Tongue (tissue), 2 donors: ENCODE data around the gene SNX30. TPM values are rescaled to one million over a fixed set of nuclear protein-coding genes. Genes with fewer than 3 reads are reported as not detected.

ENCODE experiments used
- DNase-seq: peaks from one replicate; pipeline ENCODE4 v3.0.0-alpha.2; 2015
- total RNA-seq: library from RNA; depleted of rRNA; stranded (reverse); fragments of >200 nt; gene quantifications from one replicate; pipeline ENCODE4 v1.2.3, GENCODE V29; 2014

The SNX30 gene
- total RNA-seq, 1 donor from 2014 or later: 20.8 TPM

DNA sequence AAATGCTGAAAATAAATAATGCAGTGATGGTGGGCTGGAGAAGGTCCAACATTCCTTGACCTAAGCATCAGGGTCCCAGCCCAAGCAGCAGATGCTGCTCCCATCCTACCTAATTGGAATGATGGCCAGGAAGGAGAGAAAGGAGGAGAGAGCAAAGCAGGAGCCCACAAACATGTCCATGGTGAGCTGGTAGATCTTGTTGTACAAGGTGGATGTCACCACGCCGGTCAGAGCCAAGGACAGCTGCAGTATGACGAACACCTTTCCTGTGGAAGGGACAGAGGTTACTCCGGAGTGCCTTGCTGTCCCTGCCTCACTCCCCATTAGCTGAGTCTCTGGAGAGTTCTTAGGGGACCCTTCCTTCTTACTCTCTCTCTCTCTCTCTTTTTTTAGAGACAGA is 135.8 kb downstream of the SNX30 start:
- no peak for DNase-seq

DNA sequence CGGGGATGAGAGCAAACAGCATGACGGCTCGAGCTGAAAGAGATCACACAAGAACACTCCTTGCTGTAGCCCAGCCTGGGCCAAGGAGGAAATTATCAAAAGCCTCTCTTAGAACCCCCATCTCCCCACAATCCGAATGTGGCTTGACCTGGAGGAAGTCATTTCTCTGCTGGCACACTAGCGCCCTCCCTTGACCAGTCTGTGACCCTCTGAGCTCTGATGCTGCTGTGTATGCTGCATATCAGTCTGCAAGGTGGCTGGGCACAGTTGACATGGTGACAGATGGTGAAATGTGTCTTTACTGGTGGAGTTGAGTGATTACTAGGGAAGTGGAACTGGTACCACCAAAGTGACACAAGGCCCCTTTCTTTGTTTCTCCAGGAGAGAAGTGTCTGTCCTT is 136.8 kb downstream of the SNX30 start:
- DNase-seq: no peak

DNA sequence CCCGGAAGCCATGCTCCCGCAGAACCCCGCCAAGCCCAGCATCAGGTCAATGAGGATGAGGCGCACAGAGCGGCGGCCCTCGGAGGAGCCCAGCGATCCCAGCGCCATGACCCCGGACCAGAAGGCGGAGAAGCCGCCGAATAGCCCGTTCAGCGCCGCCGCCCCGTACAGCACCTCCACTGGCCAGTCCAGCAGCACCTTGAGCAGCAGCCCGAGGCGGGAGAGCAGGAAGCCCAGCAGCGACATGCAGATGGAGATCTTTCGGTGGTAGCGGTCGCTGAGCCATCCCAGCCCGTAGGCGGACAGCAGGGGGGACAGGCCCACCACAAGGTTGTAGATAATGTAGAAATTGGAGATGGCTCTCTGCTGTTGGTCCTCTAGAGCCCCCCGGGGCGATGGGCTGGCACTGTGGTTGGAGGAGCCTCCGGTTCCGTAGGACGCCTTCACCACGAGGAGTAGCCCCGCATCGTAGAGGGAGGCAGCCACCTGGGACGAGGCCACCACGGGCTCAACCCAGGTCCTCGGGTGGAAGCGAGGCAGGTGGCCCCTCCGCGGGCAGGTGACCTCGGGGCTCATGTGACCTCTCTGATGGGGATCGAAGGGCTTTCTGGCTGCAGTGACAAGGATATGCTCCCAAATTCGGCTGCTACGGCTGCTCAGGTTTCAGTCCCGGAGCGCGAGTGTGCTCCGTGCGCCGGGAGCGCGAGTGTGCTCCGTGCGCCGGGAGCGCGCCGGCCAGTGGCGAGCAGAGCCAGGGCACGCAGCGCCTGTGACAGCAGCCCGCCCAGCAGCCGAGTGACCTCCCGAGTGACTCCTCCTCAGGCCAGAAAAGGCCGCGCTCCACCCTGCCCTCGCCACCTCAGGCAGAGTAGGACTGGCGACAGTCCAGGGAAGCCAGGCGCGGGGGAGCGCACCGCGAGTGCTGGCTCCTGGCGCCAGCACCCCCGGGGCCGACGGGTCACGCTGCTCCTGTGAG is 139.8 kb downstream of the SNX30 start, which contains the start of gene SLC46A2:
TSS of gene SLC46A2 (minus strand) at position 771 of the 976 bp plus-strand sequence. CDS start at position 576, 195 bp downstream.
- peak; percentile 17 for DNase-seq

DNA sequence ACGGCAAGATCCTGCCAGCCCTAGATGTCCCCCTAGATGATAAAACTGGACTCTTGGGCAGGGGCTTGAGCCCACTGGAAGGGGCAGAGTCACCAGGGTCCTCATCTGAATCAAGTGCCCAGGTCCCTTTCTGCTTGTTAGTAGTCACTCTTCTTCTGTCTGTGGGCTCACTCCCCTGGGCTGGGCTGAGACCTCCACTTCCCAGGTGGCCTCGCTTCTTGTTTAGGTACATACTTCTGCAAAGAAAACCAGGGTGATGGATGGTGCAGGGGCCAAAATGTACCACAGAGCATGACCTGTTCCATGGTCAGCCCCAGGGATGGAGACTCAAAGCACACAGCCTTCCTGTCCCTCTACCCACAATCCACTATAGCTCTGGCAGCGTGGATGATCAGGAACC is 141.0 kb downstream of the SNX30 start:
- DNase-seq: no peak

DNA sequence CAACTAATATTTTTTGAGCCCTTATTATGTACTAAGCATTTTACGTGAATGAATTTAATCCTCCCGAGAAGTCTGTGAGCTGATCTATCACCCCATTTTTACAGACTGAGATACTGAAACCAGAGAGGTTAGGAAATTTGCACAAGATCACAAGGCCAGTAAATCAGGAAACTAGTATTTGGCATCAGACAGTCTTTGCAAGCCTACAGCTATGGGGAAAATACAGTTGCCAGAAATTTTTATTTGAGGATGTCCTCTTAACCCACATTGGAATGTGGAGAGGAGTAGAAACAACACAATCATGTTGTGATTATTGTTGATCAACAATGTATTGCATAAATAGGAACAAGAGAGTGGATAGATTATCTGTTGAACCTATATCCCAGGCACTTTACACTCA is 142.4 kb downstream of the SNX30 start:
- no peak for DNase-seq

DNA sequence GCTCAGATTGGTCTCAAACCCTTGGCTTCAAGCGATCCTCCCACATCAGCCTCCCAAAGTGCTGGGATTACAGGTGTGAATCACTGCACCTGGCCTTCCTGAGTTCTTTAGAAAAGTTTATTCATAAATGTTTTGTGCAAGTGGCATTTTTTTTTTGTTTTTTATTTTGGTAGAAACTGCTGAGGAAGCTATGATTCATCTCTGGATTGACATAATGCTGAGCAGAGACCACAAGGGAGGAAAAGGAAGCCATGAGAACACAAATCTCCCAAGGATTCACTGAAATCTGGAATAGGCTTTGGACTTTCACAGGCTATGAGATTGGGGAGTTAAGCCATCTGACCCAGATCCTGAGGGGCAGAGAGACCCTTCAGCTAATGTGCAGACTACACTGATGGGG is 143.5 kb downstream of the SNX30 start:
- no peak for DNase-seq

DNA sequence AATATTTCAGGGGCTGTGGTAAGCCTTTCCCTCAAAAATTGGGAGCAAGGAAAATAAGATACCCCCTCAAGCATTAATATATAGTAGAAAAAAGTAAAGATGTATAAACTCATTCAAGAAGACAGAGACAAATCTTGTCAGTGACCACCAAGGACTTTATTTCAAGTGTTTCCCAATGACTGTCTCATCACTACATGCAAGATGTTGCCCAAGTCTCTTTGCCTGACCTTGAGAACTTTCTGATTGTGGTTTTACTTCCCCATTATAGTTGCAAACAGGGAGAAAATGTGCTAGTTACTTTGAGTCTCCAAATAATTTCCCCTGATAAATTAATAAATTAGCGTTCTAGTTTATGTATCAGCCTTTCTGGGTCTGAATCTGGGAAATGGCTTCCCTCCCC is 144.1 kb downstream of the SNX30 start:
- DNase-seq: no peak

DNA sequence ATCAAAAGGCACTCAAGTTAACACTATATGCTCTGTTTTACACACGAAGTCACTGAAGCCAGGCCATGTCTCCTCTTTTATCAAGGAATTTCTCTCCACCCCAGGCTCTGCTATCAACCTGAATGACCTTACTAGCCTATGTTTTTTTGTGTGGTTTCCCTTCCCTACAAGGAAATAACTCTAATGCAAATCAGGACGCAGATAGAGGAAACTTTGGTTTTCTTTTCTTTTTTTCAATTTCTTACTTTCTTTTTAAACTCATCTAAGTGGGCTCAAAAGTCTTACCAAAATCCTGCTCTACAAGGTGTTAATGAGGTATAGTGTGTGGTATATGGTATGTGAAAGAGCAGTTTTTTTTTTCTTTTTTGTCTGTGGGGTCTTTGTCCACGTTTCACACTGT is 145.6 kb downstream of the SNX30 start:
- no peak for DNase-seq

DNA sequence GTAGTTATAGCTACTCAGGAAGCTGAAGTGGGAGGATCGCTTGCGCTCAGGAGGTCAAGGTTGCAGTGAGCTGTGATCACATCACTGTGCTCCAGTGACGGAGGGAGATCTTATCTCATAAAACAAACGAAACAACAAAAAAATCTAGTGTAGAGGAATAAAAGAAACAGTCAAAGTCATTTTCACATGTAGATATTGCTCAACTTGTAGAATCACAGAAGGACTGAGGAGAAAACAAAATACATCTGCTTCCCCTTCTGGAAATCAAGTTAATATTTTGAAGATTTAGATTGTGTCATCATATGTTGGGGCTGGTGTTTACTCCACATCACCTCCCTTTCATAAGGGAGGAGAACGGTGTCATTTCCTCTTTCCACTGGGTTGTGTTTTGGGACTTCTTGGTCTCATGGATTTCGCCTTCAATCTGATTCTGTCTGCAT is 148.3 kb downstream of the SNX30 start:
- DNase-seq: no peak

DNA sequence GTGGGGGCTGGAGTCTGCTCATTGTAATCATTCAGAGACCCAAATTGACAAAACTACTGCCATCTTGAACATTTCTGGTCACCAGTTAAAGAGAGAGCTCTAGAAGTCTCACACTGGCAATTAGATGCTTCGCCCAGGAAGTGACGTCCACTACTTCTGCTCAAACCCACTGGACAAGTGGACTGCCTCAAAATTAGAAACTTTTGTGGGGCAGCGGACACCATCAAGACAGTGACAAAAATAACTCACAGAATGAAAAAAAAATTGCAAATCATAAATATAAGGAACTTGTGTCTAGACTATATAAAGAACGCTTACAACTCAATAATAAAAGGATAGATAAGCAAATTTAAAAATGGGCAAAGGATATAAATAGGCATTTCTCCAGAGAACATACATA is 149.9 kb downstream of the SNX30 start:
- no peak for DNase-seq

DNA sequence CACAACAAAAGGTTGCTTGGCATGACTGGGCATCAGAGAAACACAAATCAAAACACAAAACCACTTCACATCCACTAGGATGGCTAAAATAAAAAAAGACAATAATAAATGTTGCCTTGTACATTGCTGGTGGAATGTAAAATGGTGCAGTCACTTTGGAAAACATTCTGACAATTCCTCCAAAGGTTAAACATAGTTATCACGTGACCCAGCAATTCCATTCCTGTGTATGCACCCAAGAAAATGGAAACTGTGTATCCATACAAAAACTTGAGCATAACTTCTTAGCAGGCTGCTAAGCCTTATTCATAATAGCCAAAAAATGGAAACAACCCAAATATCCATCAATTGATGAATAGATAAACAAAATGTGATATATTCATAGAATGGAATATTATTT is 150.3 kb downstream of the SNX30 start:
- DNase-seq: no peak

DNA sequence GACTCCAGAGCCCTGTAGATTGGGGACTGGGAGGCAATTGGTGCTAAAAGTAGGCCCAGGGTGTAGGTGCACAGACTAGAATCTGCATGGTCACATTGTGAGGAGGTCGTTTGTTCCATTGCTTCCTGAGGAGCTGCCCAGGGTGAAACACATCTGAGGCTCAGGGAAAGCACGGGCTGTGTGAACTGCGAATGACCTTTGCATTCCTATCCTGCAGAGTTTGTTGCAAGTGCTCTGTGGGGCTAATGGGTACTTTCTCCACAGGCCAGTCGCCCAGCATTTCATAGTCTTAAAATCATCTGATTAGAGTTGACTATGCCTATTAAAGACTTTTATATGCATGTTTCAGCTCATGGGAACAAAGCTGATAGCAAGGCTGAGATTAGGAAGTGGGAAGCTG is 154.5 kb downstream of the SNX30 start:
- no peak for DNase-seq

DNA sequence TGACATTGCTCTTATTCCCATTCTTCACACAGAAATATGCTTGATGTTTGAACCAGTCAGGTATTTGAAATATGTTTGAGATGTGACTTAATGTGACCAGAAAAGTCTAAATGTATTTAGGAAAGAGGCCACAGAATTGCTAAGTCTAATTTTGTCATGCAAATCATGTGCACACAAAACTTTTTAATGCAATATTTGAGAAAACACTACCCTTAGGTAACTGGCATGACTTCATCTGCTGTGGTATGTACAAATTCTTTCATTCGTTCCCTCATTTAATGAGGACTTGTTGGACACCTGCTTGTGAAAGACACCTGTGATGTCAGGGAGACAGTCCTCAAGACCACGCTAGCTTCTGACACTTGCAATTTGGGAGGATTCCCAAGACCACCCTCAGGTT is 161.2 kb downstream of the SNX30 start:
- DNase-seq: no peak

DNA sequence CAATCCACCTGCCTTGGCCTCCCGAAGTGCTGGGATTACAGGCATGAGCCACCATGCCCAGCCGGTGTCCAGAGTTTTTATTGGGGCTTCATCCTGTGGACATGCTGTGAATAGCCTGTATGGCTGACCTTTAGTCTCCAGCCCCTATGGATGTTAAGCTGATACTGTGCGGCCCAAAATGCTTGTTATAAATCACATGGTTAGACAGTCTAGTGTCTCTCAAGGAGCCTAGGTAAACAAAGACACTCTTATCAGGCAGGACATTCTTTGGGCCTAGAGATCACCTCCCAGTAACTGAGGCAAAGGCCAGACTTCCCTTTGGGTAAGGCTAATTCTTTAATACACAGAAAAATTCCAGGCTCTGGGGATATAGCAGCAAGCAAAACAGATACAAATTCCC is 162.1 kb downstream of the SNX30 start:
- DNase-seq: no peak

DNA sequence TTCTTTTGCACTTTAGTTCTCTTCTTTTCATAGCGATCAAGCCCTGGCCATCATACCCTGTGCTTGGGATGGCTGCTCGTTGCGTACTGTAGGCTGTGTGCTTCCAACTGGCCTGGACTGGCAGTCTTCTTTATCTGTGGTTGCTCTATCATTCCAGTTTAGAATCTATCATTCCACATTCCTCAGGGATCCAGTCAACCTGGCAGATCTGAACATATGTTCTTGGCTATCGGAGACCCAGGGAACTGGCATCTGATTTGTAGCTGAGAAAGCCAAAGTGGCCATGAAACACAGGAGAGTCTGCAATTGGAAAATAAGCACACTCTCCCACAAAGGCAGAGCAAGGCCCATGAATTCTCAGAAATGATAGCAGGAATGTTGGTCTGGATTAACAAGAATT is 162.8 kb downstream of the SNX30 start:
- DNase-seq: no peak

DNA sequence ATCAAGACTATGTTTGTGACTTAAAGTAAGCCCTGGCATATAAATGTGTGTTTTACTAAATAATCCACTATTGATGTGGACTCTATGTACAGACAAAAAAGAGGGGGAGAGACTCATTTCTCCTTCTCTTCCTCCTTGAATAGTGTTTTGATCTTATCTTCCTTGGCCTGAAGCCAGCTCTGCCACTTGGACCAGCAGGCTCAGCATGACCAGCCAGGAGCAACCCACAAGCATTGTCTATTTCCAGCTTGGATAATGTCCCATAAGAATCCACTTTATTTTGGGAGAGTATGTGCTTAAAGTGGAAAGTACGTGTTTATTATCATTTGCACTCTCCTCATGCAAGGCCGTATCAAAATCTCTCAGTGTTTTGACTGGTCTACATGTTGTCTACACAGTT is 164.0 kb downstream of the SNX30 start:
- peak; percentile 18 for DNase-seq

DNA sequence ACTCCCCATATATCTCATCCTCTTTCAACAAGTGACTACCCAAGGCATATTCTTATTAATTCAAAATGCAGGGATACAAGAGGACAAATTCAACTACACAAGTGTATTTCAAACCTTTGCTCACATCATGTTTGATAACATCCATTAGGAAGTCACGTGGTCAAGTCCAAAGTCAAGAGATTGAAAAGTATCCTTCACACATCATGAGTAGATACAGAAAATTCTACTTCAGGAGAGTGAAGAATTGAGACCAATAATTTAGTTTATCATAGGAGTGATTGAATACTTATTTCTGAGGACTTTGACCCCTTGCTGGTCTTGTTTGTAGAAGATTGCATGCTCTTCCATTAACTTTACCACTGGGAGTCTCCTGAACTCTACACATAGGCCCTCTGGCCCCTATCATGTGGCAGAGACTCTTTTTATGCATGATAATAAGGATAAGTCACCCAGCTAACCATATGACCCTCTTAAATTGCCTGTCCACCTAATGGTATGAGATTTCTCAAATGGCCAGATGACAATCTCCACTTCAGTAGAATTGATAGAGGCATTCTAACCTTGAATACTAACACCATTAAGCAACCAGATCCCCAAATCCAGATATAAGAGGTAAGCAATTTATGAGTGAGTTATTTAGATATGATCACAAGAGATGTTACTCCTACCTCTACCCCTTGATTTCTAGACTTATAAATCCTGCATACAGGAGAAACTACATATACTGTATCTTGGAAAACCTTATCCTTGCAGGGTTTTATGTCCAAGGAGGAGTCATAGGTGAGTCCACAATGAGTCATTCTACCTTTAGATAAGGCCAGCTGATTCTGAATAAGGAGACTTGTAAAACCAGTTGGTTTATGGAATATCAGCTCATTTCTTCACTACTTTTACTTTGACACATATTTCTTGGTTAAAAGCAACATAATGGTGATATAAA is 166.8 kb downstream of the SNX30 start:
- no peak for DNase-seq

DNA sequence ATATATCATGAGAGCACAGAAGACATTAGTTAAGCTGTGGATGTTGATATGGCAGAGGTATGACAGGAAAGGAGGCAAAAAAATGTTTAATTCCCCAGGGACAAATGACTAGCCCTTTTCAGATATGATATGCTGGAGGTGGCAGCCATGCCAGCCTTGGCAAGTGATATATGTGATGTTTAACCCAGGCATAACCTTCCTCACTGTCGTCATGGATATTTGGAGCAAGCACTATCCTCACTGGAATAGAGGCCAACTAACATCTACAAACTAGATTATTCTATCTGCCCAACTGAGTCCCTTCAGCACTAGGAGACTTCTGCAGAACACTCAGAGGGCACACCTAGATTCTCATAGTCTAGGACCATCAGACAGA is 167.4 kb downstream of the SNX30 start:
- DNase-seq: no peak

DNA sequence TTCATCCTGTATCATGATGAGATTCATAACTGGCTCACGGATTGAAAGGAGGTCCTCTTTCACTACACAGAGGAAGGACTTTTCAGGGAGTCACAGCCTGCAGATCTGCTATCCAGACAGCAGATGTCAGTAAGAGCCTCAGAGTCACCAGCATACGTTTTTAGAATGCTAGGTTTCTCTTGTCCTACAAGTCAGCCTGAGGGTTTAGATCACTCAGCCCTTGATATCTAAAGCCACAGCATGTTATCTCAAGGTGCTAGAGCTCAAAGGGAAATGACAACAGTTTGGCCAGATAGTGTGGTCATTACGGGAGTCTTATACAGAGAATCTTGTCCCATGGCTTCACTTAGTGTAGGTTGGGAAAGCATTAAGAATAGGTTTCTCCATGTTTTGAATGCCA is 171.0 kb downstream of the SNX30 start:
- DNase-seq: peak; percentile 39
